Urinary bladder (tissue), 4 donors: ENCODE data around the gene CEP85L. TPM values are rescaled to one million over a fixed set of nuclear protein-coding genes. Genes with fewer than 3 reads are reported as not detected.
A peak's percentile ranks its signal among the peaks of the same experiment; 100 is the strongest.

ENCODE experiments used
- DNase-seq: peaks from one replicate; pipeline ENCODE4 v3.0.0-alpha.2; 2015; ENCODE audit errors: extremely low spot score
- H3K27ac ChIP-seq: one replicate; pipeline ENCODE4 v1.5.1; 2013; ENCODE audit warnings: low read depth, mild to moderate bottlenecking, moderate library complexity
- H3K36me3 ChIP-seq: one replicate; pipeline ENCODE4 v1.6.1; 2013; ENCODE audit warnings: mild to moderate bottlenecking, moderate library complexity; ENCODE audit not compliant: insufficient read depth
- H3K4me1 ChIP-seq: one replicate; pipeline ENCODE4 v1.6.1; 2013; ENCODE audit warnings: mild to moderate bottlenecking, moderate library complexity; ENCODE audit not compliant: insufficient read depth
- H3K4me3 ChIP-seq: one replicate; pipeline ENCODE4 v1.5.1; 2013; ENCODE audit warnings: low read depth, low read length
- WGBS: extraction: QIAGEN DNeasy Blood & Tissue Kit; methylation state at CpG from one replicate; pipeline ENCODE4 v1.1.7; 2013; 5-methylcytosine and 5-hydroxymethylcytosine counted together
- polyA plus RNA-seq: library from polyadenylated mRNA; stranded (reverse); fragments of 200-250 nt; gene quantifications from one replicate; pipeline ENCODE4 v1.2.3, GENCODE V29; 2013
- total RNA-seq: library from RNA; depleted of rRNA; stranded (reverse); fragments of >200 nt; gene quantifications from one replicate; pipeline ENCODE4 v1.2.3, GENCODE V29; 2014
- donor health status: healthy with polysubstance abuse.
- donor health status: healthy.

CEP85L gene
- total and polyA plus RNA-seq, 2 donors: 7.8 to 73.4 TPM

- peaks cover 1% of the 10 kb centered on the region for H3K4me1 ChIP-seq
- no peak overlapping the region for H3K4me3 ChIP-seq
- H3K27ac ChIP-seq: no peak overlapping the region
- 90% methylated on average over 2 of the region's 2 CpGs for WGBS
- no peak for DNase-seq
- no peaks in the 10 kb centered on the region for H3K36me3 ChIP-seq
Observed at GRCh38 chr6:118672678-118673077, 21.3 kb upstream of the CEP85L start.

GRCh38 chr6:118669561-118669960 lies 18.2 kb upstream of the CEP85L start:
- no peak overlapping the region for H3K4me3 ChIP-seq
- DNase-seq: no peak
- peaks cover 1% of the 10 kb centered on the region for H3K4me1 ChIP-seq
- H3K27ac ChIP-seq: peak overlapping the region; percentile 56
- 95% methylated on average over 1 of the region's 1 CpG for WGBS
- no peaks in the 10 kb centered on the region for H3K36me3 ChIP-seq

- Histone ChIP-seq H3K27ac (peak overlapping the region; percentile 73), H3K36me3 (no peaks in the 10 kb centered on the region), H3K4me1 (peaks cover 1% of the 10 kb centered on the region), H3K4me3 (no peak overlapping the region)
- 13% methylated on average over 1 of the region's 1 CpG for WGBS
- DNase-seq: no peak
Observed at GRCh38 chr6:118668761-118669385, 17.5 kb upstream of the CEP85L start.

- 39% methylated on average over 1 of the region's 1 CpG for WGBS
- Histone ChIP-seq H3K4me3 (no peak overlapping the region), H3K27ac (no peak overlapping the region), H3K36me3 (no peaks in the 10 kb centered on the region), H3K4me1 (peaks cover 1% of the 10 kb centered on the region)
- no peak for DNase-seq
Observed at GRCh38 chr6:118667988-118668387, 16.6 kb upstream of the CEP85L start.

GRCh38 chr6:118665011-118665410 lies 13.6 kb upstream of the CEP85L start:
- Histone ChIP-seq H3K4me1 (peaks cover 1% of the 10 kb centered on the region), H3K4me3 (no peak overlapping the region), H3K27ac (no peak overlapping the region), H3K36me3 (no peaks in the 10 kb centered on the region)
- DNase-seq: no peak
- WGBS: 57% methylated on average over 3 of the region's 3 CpGs

GRCh38 chr6:118663993-118664985 lies 12.9 kb upstream of the CEP85L start:
- 76% methylated on average over 10 of the region's 10 CpGs for WGBS

GRCh38 chr6:118661831-118662230 lies 10.4 kb upstream of the CEP85L start:
- Histone ChIP-seq H3K36me3 (no peaks in the 10 kb centered on the region), H3K27ac (no peak overlapping the region), H3K4me1 (no peaks in the 10 kb centered on the region), H3K4me3 (no peak overlapping the region)
- WGBS: 65% methylated on average over 3 of the region's 3 CpGs
- DNase-seq: no peak

More at GRCh38 chr6:118663993-118664985, 12.9 kb upstream of the CEP85L start:
- DNase-seq: no peak
- H3K4me3 ChIP-seq: no peak overlapping the region
- H3K4me1 ChIP-seq: peaks cover 1% of the 10 kb centered on the region
- H3K36me3 ChIP-seq: no peaks in the 10 kb centered on the region
- peak overlapping the region; percentile 18 for H3K27ac ChIP-seq

GRCh38 chr6:118660218-118660569 lies 8.8 kb upstream of the CEP85L start:
- H3K36me3 ChIP-seq: no peaks in the 10 kb centered on the region
- H3K4me1 ChIP-seq: no peaks in the 10 kb centered on the region
- H3K4me3 ChIP-seq: no peak overlapping the region
- DNase-seq: peak; percentile 69
- peak overlapping the region; percentile 15 for H3K27ac ChIP-seq

GRCh38 chr6:118659513-118660217 lies 8.3 kb upstream of the CEP85L start:
- H3K27ac ChIP-seq: peak overlapping the region; percentile 15
- no peak for DNase-seq
- H3K36me3 ChIP-seq: no peaks in the 10 kb centered on the region
- WGBS: 28% methylated on average over 9 of the region's 9 CpGs
- no peaks in the 10 kb centered on the region for H3K4me1 ChIP-seq
- H3K4me3 ChIP-seq: no peak overlapping the region

- peak overlapping the region; percentile 19 for H3K27ac ChIP-seq
- H3K36me3 ChIP-seq: no peaks in the 10 kb centered on the region
- no peak overlapping the region for H3K4me3 ChIP-seq
- H3K4me1 ChIP-seq: no peaks in the 10 kb centered on the region
- 95% methylated on average over 3 of the region's 3 CpGs for WGBS
- DNase-seq: no peak
Observed at GRCh38 chr6:118656847-118657451, 5.6 kb upstream of the CEP85L start.

- Histone ChIP-seq H3K27ac (peak overlapping the region; percentile 86), H3K36me3 (no peaks in the 10 kb centered on the region), H3K4me3 (peak overlapping the region; percentile 91), H3K4me1 (no peaks in the 10 kb centered on the region)
- DNase-seq: no peak
- WGBS: 63% methylated on average over 20 of the region's 20 CpGs
Observed at GRCh38 chr6:118652051-118652615, 742 bp upstream of the CEP85L start.

- DNase-seq: no peak
- under 1% methylated on average over 80 of the region's 80 CpGs for WGBS
Observed at GRCh38 chr6:118650582-118651281, 659 bp downstream of the CEP85L start.

More at GRCh38 chr6:118650582-118651281, 659 bp downstream of the CEP85L start:
- Histone ChIP-seq H3K4me1 (no peaks in the 10 kb centered on the region), H3K27ac (peak overlapping the region; percentile 87), H3K36me3 (no peaks in the 10 kb centered on the region), H3K4me3 (peak overlapping the region; percentile 91)
